ENCODE data around the gene PKDREJ.

The PKDREJ gene

DNA sequence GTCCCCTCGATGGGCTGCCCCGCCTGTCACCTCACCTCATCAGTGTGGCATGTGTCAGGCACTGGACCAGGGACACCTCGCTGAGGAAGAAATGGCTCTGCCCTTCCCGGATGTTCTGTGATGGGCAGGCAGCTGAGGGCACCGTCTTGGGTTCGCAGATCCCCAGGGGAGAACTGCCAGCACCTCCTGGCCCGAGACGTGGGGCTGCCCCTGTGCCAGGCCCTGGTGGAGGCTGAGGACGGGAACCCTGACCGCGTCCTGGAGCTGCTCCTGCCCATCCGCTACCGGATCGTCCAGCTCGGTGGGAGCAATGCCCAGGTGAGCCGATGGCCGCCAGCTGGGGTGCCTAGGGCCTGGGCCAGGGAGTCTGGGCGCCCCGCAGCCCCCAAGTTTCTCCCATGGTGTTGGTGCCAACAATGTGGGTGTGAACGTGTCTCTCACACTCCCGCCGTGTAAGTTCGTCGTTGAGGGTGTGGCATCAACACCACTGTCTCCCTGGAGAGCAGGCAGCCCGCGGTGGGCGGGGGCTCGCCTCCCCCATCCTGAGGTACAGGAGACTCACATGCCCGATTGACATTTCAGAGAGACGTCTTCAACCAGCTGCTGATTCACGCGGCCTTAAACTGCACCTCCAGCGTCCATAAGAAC, 26.2 kb upstream of the PKDREJ start:
- in situ Hi-C loops (cut with MboI; ENCODE audit: low sequenced_read_pairs): no loop called here

DNA sequence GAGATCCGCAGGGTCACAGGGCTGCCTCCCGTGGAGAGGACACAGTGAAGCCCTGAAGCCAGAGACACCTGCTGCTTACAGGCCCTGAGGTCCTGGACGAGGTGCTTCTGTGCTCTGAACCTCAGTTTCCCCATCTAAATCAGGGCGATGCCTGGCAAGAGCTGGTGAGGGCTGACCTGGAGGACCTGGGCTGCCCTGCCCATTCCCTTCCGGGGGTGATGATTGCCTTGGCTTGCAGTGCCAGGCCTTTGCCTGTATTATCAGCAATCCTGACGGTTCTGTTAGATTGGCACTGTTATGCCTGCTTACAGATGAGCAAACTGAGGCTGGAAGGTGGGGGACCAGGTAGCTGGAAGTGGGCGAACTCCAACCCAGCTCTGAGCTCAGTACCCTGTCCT, 25.7 kb upstream of the PKDREJ start:
- in situ Hi-C loops (cut with MboI; ENCODE audit: low sequenced_read_pairs): no loop called here

DNA sequence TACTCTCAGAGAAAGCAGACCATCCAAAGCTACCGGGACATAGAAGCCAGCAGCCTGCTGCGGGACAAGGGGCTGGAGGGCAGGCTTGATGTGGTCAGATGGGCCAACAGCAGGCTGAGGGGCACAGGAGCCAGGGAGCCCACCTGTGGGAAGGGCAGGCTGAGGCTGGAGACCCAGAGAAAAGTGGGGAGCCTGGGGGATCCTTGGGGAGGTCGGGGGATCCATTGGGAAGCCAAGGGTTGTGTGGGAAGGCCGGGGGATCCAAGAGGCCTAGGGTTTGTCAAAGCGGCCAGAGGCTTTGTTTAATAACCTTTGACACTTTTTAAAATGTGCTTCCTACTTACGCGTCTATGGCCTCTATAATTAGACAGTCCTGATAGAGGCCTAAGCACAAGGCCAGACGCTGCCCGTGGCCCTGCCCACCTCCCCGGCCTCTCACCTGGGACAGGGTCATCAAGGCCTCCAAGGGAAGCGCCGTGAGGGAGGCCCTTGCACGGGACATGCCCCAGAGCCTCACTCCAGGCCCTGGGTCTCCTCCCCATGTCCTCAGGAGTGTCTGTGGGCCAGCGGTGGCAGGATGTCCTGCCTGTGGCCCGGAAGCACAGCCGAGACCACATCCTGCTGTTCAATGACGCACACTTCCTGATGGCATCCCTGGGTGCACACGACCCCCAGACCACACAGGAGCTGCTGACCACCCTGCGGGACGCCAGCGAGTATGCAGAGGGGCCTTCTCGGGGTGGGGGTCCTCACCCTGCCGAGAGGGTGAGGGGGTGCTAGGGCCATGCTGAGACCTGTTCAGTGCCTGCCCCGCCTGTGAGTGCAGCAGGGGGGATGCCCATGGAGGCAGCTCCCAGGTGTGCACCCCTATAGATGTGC, 25.0 kb upstream of the PKDREJ start:
- in situ Hi-C loops (cut with MboI; ENCODE audit: low sequenced_read_pairs): no loop called here

DNA sequence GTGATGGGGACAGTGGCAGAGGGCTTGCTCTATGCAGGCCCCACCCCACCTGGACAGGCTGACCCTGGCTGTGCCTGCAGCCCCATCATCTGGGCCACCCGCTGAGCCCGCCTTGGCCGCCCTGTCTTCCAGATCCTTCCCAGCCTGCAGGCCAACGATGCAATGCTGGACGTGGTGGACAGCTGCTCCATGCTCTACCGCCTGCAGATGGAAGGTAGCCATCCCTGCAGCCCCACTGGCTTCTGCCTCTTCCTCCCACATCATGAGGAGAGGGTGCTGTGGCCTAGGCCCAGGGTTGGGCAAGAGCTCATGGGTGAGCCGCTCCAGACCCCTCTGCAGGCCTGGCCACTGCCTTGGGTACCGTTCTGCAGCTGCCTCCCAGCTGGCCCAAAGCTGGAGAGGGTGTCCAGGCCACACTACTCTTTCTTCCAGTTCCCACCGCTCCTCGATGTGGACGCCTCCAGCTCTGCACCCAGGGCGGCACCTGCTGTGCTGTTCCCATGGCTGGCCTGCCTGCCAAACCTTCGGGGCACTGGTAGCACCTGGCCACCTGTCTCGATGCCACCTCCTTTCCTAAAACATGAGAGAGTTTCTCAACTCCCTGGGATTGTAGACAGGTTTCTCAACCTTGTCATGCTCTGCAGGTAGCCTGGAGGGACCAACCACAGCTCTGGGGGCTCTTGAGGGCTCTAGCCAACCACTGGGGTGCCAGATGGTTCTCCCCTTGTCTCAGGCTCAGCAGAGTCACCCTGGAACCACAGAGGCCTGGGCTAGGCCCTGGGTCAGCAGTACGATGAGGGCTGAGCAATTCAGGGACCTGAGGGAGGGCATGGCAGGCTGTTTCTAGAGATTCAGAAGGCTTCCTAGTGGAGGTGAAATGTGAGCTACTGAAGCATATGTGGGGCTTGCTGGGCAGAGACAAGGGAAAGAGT, 24.1 kb upstream of the PKDREJ start:
- in situ Hi-C loops (cut with MboI; ENCODE audit: low sequenced_read_pairs): no loop called here

DNA sequence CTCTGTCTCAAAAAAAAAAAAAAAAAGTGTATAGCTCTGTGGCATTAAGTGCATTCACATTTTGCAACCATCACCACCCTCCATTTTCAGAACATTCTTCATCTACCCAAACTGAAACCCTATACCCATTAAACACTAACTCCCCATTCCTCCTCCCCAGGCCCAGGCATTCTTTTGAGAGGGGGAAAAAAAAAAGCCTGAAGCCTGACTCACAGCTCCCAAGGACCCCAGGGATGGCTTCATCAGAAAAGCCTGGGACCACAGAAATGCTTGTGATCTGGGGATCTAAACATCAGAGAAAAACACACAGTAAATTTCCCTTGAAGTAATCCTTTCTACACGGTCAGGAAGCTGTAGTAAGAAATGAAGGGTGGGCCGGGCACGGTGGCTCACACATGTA, 22.9 kb upstream of the PKDREJ start:
- in situ Hi-C loops (cut with MboI; ENCODE audit: low sequenced_read_pairs): no loop called here

DNA sequence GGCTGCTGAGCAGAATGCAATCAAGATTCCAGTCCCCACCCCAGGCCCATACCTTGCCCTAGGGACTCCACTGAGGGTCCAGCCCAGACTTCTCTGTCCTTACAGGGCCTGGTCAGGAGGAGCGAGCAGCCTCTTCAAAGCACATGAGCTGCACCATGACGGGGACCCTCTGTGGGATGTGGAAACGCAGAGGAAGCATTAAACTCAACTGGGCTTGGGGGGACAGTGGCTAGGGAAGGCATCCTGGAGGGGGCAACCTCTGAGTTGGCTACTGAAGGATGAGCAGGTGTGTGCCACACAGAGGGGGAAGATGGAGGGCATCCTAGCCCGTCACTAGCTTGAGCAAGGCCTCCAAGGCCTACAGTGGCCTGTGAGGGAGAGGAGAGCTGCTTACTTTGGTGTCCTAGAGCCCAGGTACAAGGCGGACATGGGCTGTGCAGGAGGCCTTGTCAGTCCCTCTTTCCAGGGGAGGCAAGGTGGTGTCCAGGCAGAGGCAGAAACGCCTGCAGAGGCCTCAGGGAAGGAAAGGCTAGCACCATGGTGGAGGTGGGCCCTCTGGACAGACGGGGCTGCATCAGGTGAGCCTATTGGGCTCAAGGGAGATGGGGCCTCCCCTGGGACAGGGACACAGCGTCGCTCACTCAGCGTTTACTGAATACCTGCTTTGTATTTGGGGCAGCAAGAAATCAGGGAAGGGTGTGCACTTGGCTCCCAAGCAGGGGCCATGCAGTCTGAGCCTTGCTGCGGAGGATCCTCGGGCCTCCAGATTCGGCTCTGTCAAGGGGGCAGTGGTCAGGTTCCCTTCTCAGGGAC, 18.9 kb upstream of the PKDREJ start:
- in situ Hi-C loops (cut with MboI; ENCODE audit: low sequenced_read_pairs): no loop called here

DNA sequence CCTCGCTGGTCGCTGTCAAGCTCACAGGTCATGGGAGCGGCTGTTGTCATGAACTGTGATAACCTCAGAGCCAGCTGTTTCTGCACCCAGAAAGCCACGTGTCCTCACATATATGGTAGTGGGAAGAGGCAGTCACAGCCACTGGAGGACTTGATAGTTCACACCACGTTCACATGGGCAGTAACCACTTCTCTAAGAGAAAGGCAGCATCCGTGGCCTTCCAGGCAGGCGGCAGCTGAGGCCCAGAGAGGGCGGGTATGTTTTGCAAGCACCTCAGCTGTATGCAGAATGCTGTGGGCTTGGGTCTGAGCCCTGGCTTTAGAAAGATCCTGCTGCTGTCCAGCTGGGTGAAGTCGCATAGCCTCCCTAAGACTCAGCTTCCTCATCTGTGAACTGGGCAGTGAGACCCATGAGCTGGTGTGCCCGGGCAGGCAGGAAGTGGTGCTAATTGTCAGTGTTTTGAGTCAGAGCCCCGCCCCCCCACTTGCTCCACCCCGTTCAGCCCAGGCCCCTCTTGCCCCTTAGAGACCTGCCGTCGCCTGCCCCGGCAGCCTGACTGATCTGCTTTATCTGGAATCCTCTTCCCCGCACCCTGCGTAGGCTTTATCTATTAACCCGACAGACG, 18.0 kb upstream of the PKDREJ start:
- in situ Hi-C loops (cut with MboI; ENCODE audit: low sequenced_read_pairs): no loop called here

DNA sequence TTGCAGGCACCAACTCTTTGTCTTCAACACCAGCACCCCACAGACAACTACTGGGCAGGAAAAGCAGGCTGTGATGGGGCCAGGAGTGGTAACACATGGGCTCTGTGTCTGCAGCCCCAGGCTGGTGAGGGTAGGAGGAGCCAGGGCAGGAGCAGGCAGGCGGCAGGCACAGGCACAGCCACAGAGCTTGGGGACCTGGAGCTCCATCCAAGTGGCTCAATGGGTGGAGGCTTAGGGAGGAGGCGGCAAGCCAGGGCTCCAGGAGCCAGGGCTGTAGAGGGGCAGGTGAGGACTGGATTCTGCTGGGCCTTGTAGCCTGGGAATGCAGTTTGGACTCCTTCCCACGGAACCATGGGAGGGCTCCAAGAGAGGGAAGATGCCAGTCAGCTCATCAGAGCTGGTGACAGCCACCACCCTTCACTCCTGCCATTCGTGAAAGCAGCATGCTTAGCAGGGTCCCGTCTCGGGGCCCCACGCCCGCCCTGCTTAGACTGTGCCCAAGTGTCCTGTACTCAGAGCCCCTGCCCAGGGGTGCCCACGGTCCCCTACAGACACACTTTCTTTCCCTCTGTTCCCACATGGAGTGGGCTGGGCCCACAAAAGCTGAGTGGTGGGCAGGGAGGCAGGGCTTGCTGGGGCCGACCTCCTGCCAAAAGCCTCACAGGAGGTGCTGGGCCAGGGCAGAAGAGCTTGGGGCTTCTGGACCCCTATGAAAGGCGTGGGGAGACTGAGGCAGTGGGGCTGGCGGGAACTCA, 17.1 kb upstream of the PKDREJ start:
- in situ Hi-C loops (cut with MboI; ENCODE audit: low sequenced_read_pairs): no loop called here

DNA sequence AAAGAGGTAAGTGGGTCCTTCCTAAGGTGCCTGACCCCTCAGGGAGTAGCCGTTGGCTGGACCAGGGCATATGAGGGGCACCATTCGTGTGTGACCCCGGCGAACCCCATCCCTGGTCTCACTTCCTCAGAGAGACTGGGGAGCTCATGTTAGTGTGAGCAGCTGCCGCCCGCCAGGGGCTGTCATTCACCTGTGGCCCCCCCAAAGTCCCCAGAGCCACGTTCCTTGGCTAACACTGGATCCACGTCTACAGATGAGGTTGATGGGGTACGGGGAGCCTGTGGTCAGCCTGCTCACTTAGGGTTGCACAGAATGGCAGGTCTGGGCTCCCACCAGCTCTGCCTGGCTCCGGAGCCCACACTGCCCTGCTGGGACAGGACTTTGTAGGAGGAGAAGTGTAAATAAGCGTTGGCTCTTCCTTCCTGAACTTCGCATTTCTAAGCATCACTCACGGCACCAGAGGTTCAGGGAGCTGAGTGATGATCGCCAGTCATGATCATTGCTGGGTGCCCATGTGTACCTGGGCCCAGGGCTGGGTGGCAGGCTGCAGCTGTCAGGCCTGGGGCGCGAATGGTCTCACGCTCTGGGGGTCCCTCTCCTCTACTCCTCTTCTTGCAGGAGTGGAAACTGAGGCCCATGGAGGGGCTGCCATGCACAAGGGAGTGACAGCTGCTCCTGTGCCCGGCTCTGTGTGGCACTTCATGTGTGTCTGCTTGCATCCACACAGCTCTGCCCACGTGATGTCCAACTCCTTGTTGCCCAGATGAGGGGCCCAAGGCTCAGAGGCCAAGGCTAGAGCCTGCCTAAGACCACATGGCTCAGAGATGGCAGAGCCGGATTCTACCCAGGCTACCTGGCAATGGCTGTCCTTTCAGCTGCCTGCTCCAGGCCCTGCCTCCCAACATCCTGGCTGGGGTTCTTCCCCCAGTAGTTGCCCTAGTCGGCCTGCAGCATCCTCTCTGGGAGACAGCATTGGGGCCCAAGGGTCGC, 15.8 kb upstream of the PKDREJ start:
- in situ Hi-C loops (cut with MboI; ENCODE audit: low sequenced_read_pairs): no loop called here

DNA sequence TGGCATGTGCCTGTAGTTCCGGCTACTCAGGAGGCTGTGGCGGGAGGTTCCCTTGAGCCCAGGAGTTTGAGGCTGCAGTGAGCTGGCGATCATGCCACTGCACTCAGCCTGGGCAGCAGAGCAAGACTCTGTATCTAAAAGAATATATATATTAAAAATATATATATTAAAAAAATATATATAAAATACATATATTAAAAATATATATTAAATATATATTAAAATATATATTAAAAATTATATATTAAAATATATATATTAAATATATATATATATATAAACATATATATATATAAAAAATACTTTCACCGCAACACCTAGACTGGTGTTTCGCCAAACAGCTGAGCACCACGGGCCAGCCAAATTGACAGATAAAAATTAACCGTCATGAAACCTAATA, 13.4 kb upstream of the PKDREJ start:
- in situ Hi-C loops (cut with MboI; ENCODE audit: low sequenced_read_pairs): no loop called here

DNA sequence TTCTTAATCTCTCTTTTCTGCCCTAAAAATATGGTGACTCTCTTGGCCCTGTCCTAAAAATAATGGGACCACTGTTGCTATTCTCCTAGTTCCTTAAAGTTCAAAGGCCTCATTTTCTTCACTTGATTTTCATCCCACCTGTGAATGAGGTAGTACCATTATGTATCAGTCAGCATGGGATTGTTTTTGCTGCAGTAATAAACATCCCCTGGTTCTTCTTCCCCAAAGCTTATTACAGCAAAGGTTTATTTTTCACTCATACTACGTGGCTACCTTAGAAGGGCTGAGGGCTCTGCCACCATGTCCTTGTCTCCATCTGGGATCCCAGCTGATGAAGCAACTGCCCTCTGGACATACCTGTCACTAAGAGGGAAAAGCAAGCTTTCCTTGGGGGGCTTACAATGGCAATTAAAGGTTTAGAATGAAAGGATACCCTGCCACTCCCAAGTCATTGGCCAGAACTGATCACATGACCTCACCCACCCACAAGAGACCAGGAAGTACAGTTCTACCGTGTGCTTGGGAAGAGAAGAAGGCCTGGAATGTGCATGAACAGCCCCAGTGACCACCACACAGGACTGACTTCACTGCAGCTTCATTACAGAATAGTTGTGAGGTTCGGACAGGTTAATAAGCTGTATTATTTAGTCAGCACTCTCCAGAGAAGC, 12.4 kb upstream of the PKDREJ start:
- in situ Hi-C loops (cut with MboI; ENCODE audit: low sequenced_read_pairs): no loop called here

DNA sequence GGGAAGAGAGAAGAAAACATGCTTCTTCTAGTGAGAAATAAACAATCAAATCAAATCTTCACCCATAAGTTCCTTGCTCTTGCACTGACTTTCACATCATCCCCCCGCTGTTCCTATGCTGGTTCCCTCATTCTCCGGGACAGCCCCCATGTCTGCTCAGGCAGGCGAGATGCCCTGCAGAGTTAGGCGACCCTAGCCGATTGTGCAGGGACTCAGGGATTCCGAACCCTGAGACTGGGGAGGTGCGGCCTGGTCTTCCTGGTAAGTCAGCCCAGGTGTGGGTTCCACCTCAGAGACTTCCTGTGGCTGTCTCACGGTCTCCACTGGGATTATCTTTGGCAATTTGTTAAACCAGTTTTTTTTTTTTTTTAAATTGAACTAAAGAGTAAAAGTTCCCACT, 11.2 kb upstream of the PKDREJ start:
- in situ Hi-C loops (cut with MboI; ENCODE audit: low sequenced_read_pairs): no loop called here

DNA sequence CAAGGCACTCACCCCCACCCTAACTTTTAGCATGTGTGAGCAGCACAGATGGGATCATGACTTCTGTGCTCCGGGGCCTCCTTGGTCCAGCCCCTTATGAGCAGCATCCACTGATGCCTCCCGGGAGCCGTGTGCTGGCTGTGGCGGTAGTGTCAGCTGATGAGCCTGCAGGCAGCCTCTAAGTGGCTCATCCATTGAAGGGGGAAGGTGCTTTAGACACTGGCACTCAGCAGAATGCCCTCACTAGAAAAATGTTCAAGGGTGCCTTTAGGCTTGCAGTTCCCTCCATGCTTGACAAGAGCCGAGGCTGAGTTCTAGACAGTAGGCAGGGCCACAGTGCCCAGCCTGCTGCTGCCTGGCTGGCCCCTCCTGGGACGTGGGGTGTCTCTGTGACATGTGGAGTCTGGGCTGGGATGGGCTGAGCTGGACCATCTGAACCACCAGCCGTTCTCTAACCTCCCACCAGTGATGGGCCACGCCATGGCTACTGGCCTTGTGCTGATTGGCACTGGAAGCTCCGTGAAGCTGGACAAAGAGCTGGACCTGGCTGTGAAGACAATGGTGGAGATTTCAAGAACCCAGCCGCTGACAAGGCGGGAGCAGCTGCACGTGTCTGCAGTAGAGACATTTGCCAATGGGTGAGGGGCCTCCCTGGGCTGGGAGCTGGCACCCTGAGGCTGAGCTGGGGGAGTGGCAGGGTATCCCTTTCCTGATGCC, 10.4 kb upstream of the PKDREJ start:
- in situ Hi-C loops (cut with MboI; ENCODE audit: low sequenced_read_pairs): no loop called here

DNA sequence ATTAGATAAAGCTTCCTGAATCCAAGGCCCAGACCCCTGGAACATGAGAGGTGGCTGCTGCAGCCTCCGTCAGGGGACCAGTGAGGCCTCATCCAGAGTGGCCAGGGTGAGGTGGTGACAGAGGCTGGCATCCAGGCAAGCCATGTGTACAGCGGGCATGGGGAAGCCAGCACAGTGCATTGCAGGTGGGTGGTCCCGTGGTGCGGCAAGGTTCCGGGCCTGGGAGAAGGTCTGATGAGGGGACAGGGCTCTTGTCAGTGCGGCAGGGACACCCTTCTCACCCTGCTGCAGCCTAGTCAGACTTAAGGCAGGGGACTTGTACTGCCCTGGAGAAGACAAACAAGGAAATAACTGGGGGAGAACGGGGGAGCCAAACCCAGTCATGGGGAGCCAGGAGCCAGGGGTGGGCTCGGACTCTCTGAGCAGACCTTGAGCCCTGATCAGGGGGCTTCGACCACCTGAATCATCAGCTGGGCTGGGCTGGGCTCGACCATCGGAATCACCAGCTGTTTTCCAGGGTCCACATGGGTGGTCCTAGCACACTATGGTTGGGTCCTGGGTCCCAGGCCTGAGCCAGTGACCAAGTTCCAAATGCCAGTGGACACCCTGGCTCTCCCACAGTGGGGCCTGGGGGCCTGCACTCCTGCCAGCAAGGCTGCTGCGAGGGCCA, 9.8 kb upstream of the PKDREJ start:
- in situ Hi-C loops (cut with MboI; ENCODE audit: low sequenced_read_pairs): no loop called here

DNA sequence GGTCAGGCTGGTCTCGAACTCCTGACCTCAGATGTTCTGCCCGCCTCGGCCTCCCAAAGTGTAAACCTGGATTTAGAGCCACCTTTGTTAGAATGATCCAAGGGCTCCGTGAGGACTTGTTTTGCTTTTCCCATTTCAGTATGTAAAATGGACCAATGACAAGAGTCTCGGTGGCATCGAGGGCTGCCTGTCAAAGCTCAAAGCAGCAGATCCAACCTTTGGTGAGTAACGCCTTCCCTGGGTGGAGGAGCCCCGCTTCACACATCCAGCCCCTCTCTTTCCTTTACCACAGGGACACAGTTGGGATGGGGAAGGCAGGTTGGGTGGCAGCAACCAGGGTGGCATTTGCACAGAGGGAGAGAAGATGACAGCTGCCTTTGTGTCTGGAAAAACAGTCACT, 9.1 kb upstream of the PKDREJ start:
- in situ Hi-C loops (cut with MboI; ENCODE audit: low sequenced_read_pairs): no loop called here

DNA sequence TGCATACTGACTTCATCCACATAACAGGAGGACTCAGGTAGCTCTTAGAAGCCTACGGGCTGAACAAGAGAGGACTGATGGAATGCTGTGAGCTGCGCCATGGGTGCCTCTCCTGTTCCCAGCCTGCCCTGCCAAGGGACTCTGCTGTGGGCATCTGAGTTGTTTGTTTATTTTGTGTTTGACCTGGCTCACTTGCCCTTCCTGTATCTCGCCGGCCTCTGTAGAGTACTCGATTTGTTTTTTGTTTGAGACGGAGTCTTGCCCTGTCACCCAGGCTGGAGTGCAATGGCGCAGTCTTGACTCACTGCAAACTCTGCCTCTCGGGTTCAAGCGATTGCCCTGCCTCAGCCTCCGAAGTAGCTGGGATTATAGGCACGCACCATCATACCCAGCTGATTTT, 6.4 kb upstream of the PKDREJ start:
- in situ Hi-C loops (cut with MboI; ENCODE audit: low sequenced_read_pairs): no loop called here
